ENCODE data around the gene ASB17. TPM values are rescaled to one million over a fixed set of nuclear protein-coding genes. Genes with fewer than 3 reads are reported as not detected.
"Not testable (repeated sequence)": the region's sequence is repeated elsewhere in the genome, so short reads cannot be mapped to it uniquely, and the experiment has no call there.

ASB17 gene
- total RNA-seq, 2 donors from 2014 or later, result not detected

DNA sequence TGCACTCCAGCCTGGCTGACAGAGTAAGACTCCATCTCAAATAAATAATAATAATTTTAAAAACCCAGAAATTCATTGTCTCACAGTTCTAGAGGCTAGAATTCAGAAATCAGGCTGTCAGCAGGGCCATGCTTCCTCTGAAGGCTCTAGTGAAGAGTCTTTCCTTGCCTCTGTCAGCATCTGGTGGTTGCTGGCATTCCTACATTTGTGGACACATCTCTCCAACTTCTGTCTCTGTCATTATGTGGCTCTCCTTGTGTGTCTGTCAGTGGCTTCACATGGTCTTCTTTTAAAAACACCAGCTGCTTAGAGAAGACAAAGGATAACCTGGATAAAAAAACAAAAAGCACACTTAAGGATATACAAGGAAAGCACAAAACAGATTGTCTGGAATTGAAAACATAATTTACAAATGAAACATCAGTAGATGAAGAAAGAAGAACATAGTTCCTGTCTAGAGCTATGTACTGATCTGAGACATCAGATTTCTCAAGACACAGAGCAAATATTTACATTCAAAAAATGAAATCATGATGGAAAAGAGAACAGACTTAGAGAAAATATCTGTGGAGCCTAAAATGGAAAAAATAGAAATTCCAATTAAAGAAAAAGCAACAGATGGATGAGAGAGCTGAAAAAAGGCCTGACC, 32.7 kb upstream of the ASB17 start:
- TF ChIP-seq, protein P1, sequence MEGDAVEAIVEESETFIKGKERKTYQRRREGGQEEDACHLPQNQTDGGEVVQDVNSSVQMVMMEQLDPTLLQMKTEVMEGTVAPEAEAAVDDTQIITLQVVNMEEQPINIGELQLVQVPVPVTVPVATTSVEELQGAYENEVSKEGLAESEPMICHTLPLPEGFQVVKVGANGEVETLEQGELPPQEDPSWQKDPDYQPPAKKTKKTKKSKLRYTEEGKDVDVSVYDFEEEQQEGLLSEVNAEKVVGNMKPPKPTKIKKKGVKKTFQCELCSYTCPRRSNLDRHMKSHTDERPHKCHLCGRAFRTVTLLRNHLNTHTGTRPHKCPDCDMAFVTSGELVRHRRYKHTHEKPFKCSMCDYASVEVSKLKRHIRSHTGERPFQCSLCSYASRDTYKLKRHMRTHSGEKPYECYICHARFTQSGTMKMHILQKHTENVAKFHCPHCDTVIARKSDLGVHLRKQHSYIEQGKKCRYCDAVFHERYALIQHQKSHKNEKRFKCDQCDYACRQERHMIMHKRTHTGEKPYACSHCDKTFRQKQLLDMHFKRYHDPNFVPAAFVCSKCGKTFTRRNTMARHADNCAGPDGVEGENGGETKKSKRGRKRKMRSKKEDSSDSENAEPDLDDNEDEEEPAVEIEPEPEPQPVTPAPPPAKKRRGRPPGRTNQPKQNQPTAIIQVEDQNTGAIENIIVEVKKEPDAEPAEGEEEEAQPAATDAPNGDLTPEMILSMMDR (IDR thresholded peaks at IDR 0.05), result no peak
- H3K4me1 ChIP-seq (ENCODE audit: control insufficient read depth in 1 of 2, low read depth in 2 of 2), result no peaks in the 10 kb centered on the region
- DNase-seq (ENCODE audit: low spot score), result no peak

GRCh38 chr1:75964110-75964759, 32.0 kb upstream of the ASB17 start:
- not testable (repeated sequence) for DNase-seq (ENCODE audit: low spot score); H3K36me3 ChIP-seq; ATAC-seq (ENCODE audit: insufficient number of reproducible peaks, low FRiP score, low read depth); H3K27me3 ChIP-seq (replicated peaks; ENCODE audit: insufficient read depth); H3K9me3 ChIP-seq; H3K27ac ChIP-seq; H3K4me3 ChIP-seq; H3K4me1 ChIP-seq (ENCODE audit: control insufficient read depth in 1 of 2, low read depth in 2 of 2)

More for the DNA sequence above, 32.7 kb upstream of the ASB17 start:
- no peaks in the 10 kb centered on the region for H3K27me3 ChIP-seq (replicated peaks; ENCODE audit: insufficient read depth)
- no peaks in the 10 kb centered on the region for H3K36me3 ChIP-seq
- no peak overlapping the region for H3K4me3 ChIP-seq
- no peak for ATAC-seq (ENCODE audit: insufficient number of reproducible peaks, low FRiP score, low read depth)
- H3K27ac ChIP-seq, result no peak overlapping the region
- H3K9me3 ChIP-seq, result no peaks in the 10 kb centered on the region

GRCh38 chr1:75954586-75954985, 22.4 kb upstream of the ASB17 start:
- TF ChIP-seq, protein P1 (IDR thresholded peaks at IDR 0.05), result no peak
- Histone ChIP-seq H3K27me3 (replicated peaks; ENCODE audit: insufficient read depth) (no peaks in the 10 kb centered on the region), H3K27ac (no peak overlapping the region), H3K36me3 (no peaks in the 10 kb centered on the region), H3K4me1 (ENCODE audit: control insufficient read depth in 1 of 2, low read depth in 2 of 2) (no peaks in the 10 kb centered on the region), H3K4me3 (no peak overlapping the region), H3K9me3 (no peaks in the 10 kb centered on the region)
- DNase-seq (ENCODE audit: low spot score) (no peak), ATAC-seq (ENCODE audit: insufficient number of reproducible peaks, low FRiP score, low read depth) (no peak)

DNA sequence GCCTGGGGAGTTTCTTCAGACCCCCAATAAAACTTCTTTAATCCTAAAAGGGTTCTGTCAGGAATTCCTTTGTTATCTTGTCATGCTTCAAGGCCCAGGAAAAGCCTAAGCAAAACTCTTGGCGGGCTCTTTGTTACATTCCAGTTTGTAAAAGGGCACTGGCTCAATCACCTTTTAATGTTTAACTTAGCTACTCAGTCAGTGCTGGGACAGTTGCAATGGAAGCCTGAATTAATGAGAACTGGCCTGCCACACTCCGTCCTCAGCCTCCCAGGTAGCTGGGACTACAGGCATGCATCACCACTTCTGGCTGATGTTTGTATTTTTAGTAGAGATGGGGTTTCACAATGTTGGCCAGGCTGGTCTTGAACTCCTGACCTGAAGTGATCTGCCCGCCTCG, 21.3 kb upstream of the ASB17 start:
- Histone ChIP-seq H3K4me1 (ENCODE audit: control insufficient read depth in 1 of 2, low read depth in 2 of 2) (no peaks in the 10 kb centered on the region), H3K36me3 (no peaks in the 10 kb centered on the region), H3K9me3 (no peaks in the 10 kb centered on the region), H3K4me3 (no peak overlapping the region), H3K27me3 (replicated peaks; ENCODE audit: insufficient read depth) (no peaks in the 10 kb centered on the region), H3K27ac (no peak overlapping the region)
- no peak for DNase-seq (ENCODE audit: low spot score)
- no peak for ATAC-seq (ENCODE audit: insufficient number of reproducible peaks, low FRiP score, low read depth)
- TF ChIP-seq, protein P1 (IDR thresholded peaks at IDR 0.05), result no peak

DNA sequence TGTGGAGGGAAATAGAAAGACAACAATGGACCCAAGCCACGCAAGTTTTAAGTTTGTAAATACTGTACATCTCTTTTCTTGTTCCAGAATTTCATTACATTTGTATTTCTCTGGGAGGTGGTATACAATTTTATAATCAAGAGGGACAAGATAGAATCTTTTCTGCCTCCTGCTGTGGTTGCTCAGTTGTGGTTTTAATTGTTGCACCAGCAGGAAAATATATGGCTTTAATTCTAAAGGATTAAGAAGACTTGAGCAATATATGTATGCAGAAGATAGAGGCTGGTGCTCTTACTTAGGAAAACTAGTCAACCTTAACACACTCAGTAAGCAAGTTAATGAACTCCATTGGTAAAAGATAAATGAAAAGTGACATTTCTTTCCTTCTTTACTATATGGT, 19.8 kb upstream of the ASB17 start:
- no peaks in the 10 kb centered on the region for H3K9me3 ChIP-seq
- TF ChIP-seq, protein P1 (IDR thresholded peaks at IDR 0.05), result no peak

More for the DNA sequence above, 19.8 kb upstream of the ASB17 start:
- Histone ChIP-seq H3K36me3 (no peaks in the 10 kb centered on the region), H3K4me1 (ENCODE audit: control insufficient read depth in 1 of 2, low read depth in 2 of 2) (no peaks in the 10 kb centered on the region), H3K27ac (no peak overlapping the region), H3K27me3 (replicated peaks; ENCODE audit: insufficient read depth) (no peaks in the 10 kb centered on the region), H3K4me3 (no peak overlapping the region)
- DNase-seq (ENCODE audit: low spot score), result no peak
- no peak for ATAC-seq (ENCODE audit: insufficient number of reproducible peaks, low FRiP score, low read depth)

All from thoracic aorta (tissue), 2 donors.